ENCODE data around the gene RSPRY1.

DNA sequence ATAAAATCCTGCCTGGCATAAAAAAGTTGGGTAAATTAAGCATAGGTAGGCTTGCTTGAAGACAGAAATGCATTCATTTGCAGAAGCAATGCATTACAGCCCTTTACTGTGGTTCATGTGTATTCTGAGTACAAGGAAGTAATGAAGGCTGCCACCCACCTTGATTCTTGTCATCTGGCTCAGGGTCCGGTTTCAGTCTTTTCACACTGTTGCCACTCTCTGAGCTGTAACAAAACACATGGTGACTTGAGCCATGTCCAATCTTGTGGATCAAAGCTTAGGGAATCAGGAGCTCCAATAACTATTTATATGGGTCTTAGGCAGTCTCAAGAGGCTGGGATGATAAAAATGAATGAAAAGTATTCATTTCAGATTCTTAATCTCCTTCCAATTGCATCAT is 22.3 kb upstream of the RSPRY1 start:
- no peak for TF ChIP-seq EP300 (IDR thresholded peaks at IDR 0.05; ENCODE audit: borderline replicate concordance)
- no peak for TF ChIP-seq ZBTB7A (IDR thresholded peaks at IDR 0.05; ENCODE audit: low read depth)
- TF ChIP-seq EGR1 (IDR thresholded peaks at IDR 0.05) = no peak
- TF ChIP-seq CREB1 (IDR thresholded peaks at IDR 0.05; ENCODE audit: low read depth) = no peak
- TF ChIP-seq, protein P1, sequence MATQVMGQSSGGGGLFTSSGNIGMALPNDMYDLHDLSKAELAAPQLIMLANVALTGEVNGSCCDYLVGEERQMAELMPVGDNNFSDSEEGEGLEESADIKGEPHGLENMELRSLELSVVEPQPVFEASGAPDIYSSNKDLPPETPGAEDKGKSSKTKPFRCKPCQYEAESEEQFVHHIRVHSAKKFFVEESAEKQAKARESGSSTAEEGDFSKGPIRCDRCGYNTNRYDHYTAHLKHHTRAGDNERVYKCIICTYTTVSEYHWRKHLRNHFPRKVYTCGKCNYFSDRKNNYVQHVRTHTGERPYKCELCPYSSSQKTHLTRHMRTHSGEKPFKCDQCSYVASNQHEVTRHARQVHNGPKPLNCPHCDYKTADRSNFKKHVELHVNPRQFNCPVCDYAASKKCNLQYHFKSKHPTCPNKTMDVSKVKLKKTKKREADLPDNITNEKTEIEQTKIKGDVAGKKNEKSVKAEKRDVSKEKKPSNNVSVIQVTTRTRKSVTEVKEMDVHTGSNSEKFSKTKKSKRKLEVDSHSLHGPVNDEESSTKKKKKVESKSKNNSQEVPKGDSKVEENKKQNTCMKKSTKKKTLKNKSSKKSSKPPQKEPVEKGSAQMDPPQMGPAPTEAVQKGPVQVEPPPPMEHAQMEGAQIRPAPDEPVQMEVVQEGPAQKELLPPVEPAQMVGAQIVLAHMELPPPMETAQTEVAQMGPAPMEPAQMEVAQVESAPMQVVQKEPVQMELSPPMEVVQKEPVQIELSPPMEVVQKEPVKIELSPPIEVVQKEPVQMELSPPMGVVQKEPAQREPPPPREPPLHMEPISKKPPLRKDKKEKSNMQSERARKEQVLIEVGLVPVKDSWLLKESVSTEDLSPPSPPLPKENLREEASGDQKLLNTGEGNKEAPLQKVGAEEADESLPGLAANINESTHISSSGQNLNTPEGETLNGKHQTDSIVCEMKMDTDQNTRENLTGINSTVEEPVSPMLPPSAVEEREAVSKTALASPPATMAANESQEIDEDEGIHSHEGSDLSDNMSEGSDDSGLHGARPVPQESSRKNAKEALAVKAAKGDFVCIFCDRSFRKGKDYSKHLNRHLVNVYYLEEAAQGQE (IDR thresholded peaks at IDR 0.05; ENCODE audit: low read depth) = no peak
- TF ChIP-seq YY1 (IDR thresholded peaks at IDR 0.05; ENCODE audit: low read depth) = no peak
- no peak for TF ChIP-seq TCF12 (IDR thresholded peaks at IDR 0.05; ENCODE audit: low read depth)
